ENCODE results near the gene ATP8B4. TPM values are rescaled to one million over a fixed set of nuclear protein-coding genes. Genes with fewer than 3 reads are reported as not detected.

ATP8B4 gene
- polyA plus RNA-seq, 3 donors = 6.1 to 9.6 (median 6.8) TPM

DNA sequence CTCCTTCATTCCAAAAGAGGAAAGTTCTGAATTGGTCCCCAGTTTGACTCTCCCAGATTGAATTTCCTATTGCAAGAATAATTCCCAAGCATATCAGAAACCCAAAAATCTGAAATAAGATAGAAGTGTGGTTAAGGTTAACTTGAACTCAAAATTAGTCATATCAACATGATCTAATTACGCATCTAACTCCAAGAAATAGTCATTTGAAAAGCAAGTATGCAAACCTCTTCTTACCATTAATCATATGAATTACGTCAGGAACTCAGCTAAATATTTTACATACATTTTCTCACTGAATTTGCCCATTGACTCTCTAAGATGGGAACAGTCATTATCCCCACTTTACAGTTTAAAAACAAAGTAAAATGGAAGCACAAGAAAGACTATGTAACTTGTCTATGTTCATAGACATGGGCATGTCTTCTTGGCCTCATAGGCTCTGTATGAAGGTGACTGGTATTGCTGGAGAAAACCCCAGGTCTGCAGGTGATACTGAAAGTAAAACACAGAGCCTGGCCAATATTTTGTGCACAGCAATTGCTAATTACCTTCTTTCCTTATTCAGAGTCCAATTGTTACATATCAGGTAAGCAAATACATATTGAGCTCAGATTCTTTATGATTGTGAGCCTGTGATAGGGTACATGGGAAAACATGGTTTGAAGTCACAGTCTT is 139.2 kb downstream of the ATP8B4 start:
- intact Hi-C loops (cut with micrococcal nuclease) = no loop called here
- Histone ChIP-seq H3K79me2 (ENCODE audit: insufficient read depth, low read length) (peaks cover 3% of the 10 kb centered on the region), H3K27ac (ENCODE audit: low read depth in 1 of 2, low read length in 2 of 2) (no peak overlapping the region), H2AFZ (ENCODE audit: insufficient read depth, low read depth, low read length, poor library complexity, severe bottlenecking) (no peak overlapping the region), H3K36me3 (replicated peaks in 1 of 2; ENCODE audit: control insufficient read depth in 1 of 2, insufficient read depth in 2 of 2, low read length in 2 of 2) (peaks cover 38 to 76% of the 10 kb centered on the region in 2 donors), H3K9me3 (replicated peaks in 1 of 2; ENCODE audit: control insufficient read depth in 1 of 2, insufficient read depth in 1 of 2, low read length in 2 of 2) (no peaks in the 10 kb centered on the region), H3K4me3 (replicated peaks in 1 of 3; ENCODE audit: low read depth in 2 of 3, low read length in 3 of 3) (no peak overlapping the region), H4K20me1 (ENCODE audit: insufficient read depth, low read length) (no peaks in the 10 kb centered on the region), H3K27me3 (ENCODE audit: control insufficient read depth in 2 of 2, insufficient read depth in 2 of 2, low read length in 2 of 2) (no peaks in the 10 kb centered on the region), H3K9ac (ENCODE audit: insufficient read depth, low read length, poor library complexity, severe bottlenecking) (no peak overlapping the region), H3K4me2 (replicated peaks; ENCODE audit: extremely low read depth, low read length, poor library complexity, severe bottlenecking) (no peak overlapping the region), H3K4me1 (ENCODE audit: control insufficient read depth in 1 of 2, insufficient read depth in 2 of 2, low read length in 2 of 2) (no peaks in the 10 kb centered on the region)
- peaks cover 50 to 65% of the 10 kb centered on the region in 2 donors for H3K36me3 Mint-ChIP-seq
- no peak overlapping the region for H3K27ac Mint-ChIP-seq
- no CpG with 5 or more reads among the region's 2 CpGs for WGBS (ENCODE audit: insufficient coverage)
- H3K27me3 Mint-ChIP-seq (ENCODE audit: low read depth in 3 of 3) = no peaks in the 10 kb centered on the region
- H3K9me3 Mint-ChIP-seq = no peaks in the 10 kb centered on the region
- no peak overlapping the region for H3K4me3 Mint-ChIP-seq
- TF ChIP-seq, protein P1, sequence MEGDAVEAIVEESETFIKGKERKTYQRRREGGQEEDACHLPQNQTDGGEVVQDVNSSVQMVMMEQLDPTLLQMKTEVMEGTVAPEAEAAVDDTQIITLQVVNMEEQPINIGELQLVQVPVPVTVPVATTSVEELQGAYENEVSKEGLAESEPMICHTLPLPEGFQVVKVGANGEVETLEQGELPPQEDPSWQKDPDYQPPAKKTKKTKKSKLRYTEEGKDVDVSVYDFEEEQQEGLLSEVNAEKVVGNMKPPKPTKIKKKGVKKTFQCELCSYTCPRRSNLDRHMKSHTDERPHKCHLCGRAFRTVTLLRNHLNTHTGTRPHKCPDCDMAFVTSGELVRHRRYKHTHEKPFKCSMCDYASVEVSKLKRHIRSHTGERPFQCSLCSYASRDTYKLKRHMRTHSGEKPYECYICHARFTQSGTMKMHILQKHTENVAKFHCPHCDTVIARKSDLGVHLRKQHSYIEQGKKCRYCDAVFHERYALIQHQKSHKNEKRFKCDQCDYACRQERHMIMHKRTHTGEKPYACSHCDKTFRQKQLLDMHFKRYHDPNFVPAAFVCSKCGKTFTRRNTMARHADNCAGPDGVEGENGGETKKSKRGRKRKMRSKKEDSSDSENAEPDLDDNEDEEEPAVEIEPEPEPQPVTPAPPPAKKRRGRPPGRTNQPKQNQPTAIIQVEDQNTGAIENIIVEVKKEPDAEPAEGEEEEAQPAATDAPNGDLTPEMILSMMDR (IDR thresholded peaks at IDR 0.05) = no peak
- no peaks in the 10 kb centered on the region for H3K4me1 Mint-ChIP-seq
- DNase-seq = no peak

DNA sequence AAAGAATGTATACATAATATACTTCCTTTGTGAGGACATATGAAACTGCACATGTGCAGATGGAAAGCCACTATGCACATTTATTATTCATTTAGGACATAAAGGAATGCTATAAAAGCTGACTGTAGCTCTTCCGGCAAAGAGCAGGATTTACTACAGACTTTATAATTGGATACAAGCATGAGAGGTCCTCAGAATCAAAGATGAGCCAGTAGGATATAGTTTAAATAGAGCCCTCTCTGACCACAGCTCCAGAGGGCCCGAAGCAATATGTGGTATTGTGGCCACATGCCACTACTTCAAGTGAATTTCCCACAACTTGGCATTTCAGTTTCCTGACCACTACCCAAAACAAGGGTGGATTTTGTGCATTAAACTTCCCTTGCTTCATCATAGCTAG is 140.9 kb downstream of the ATP8B4 start:
- Histone ChIP-seq H3K79me2 (ENCODE audit: insufficient read depth, low read length) (peaks cover under 1% of the 10 kb centered on the region), H3K4me2 (replicated peaks; ENCODE audit: extremely low read depth, low read length, poor library complexity, severe bottlenecking) (no peak overlapping the region), H3K9ac (ENCODE audit: insufficient read depth, low read length, poor library complexity, severe bottlenecking) (no peak overlapping the region), H3K4me1 (ENCODE audit: control insufficient read depth in 1 of 2, insufficient read depth in 2 of 2, low read length in 2 of 2) (peaks cover 2 to 3% of the 10 kb centered on the region in 2 donors), H3K4me3 (replicated peaks in 1 of 3; ENCODE audit: low read depth in 2 of 3, low read length in 3 of 3) (no peak overlapping the region), H3K9me3 (replicated peaks in 1 of 2; ENCODE audit: control insufficient read depth in 1 of 2, insufficient read depth in 1 of 2, low read length in 2 of 2) (no peaks in the 10 kb centered on the region), H4K20me1 (ENCODE audit: insufficient read depth, low read length) (no peaks in the 10 kb centered on the region), H3K27me3 (ENCODE audit: control insufficient read depth in 2 of 2, insufficient read depth in 2 of 2, low read length in 2 of 2) (no peaks in the 10 kb centered on the region), H3K36me3 (replicated peaks in 1 of 2; ENCODE audit: control insufficient read depth in 1 of 2, insufficient read depth in 2 of 2, low read length in 2 of 2) (peaks cover 32 to 61% of the 10 kb centered on the region in 2 donors), H2AFZ (ENCODE audit: insufficient read depth, low read depth, low read length, poor library complexity, severe bottlenecking) (no peak overlapping the region), H3K27ac (ENCODE audit: low read depth in 1 of 2, low read length in 2 of 2) (peak overlapping the region in 1 of 2 donors; percentile 22)
- Mint-ChIP-seq H3K4me1 (peaks cover 7% of the 10 kb centered on the region), H3K27me3 (ENCODE audit: low read depth in 3 of 3) (no peaks in the 10 kb centered on the region), H3K4me3 (no peak overlapping the region), H3K27ac (no peak overlapping the region), H3K9me3 (no peaks in the 10 kb centered on the region), H3K36me3 (peaks cover 39 to 54% of the 10 kb centered on the region in 2 donors)
- TF ChIP-seq, protein P1 (IDR thresholded peaks at IDR 0.05) = no peak
- WGBS (ENCODE audit: insufficient coverage) = no CpG with 5 or more reads among the region's 2 CpGs
- DNase-seq = no peak
- intact Hi-C loops (cut with micrococcal nuclease) = no loop called here

Measured in CD14-positive monocyte (primary cell).